Uterus (tissue), 2 donors: ENCODE data around the gene BHMT.

ENCODE experiments used
- CTCF ChIP-seq, 4 experiments: fragments of 200-600 bp in 2 of 4; fragments of 450-650 bp in 2 of 4; sonication (generic) in 2 of 4; IDR thresholded peaks; one replicate each; pipeline ENCODE4 v1.5.1; 2016 to 2019; ENCODE audit warnings: antibody characterized with exemption in 4 of 4, mild to moderate bottlenecking in 2 of 4, moderate library complexity in 1 of 4
- POLR2A ChIP-seq, 2 donors: fragments of 450-650 bp; IDR thresholded peaks; one replicate each; pipeline ENCODE4 v1.6.1; 2016; ENCODE audit warnings: antibody characterized with exemption in 2 of 2, mild to moderate bottlenecking in 1 of 2, moderate library complexity in 1 of 2

- TF ChIP-seq CTCF (IDR thresholded peaks at IDR 0.05) (no peak), POLR2A (IDR thresholded peaks at IDR 0.05) (no peak)
Measured at GRCh38 chr5:79172269-79172668, 60.7 kb downstream of the BHMT start.
